ENCODE data around the gene NAPSA.
A peak's percentile ranks its signal among the peaks of the same experiment; 100 is the strongest.

NAPSA gene

GRCh38 chr19:50365434-50366306, at the start of gene NAPSA:
NAPSA (minus strand) TSS chr19:50365639; CDS start chr19:50365621, 18 bp downstream.
- Histone ChIP-seq H3K4me3 (ENCODE audit: low read length) (peak within 1 kb of the TSS; percentile 21), H3K4me1 (ENCODE audit: control insufficient read depth, low read length) (peaks cover 81% of the 10 kb centered on the region), H3K27ac (ENCODE audit: low read depth, low read length) (peak within 1 kb of the TSS; percentile 69), H3K36me3 (ENCODE audit: control insufficient read depth, low read length) (peaks cover 4% of the 10 kb centered on the region; the same call in 1 of the 2 replicates), H3K4me2 (ENCODE audit: low read length) (peak within 1 kb of the TSS; percentile 53), H3F3A (ENCODE audit: control insufficient read depth, insufficient read depth) (peaks cover 16% of the 10 kb centered on the region), H4K20me1 (ENCODE audit: control insufficient read depth, insufficient read depth, low read depth, low read length) (no peaks in the 10 kb centered on the region), H3K79me2 (ENCODE audit: control insufficient read depth, low read length) (peaks cover 9% of the 10 kb centered on the region; the same call in 1 of the 2 replicates), H3K27me3 (ENCODE audit: control insufficient read depth, low read length) (no peaks in the 10 kb centered on the region), H3K9me3 (ENCODE audit: control insufficient read depth, insufficient read depth, low read length) (peaks cover 3% of the 10 kb centered on the region; the same call in 1 of the 2 replicates), H3K9me2 (replicated peaks; ENCODE audit: control insufficient read depth, low read length) (no peaks in the 10 kb centered on the region)
- TF ChIP-seq EZH2phosphoT487 (IDR thresholded peaks at IDR 0.05; ENCODE audit: borderline replicate concordance, low read length) (no peak), CTCF (IDR thresholded peaks at IDR 0.05; ENCODE audit: low read depth, low read length, poor library complexity, severe bottlenecking) (no peak)

GRCh38 chr19:50413531-50413930, 48.1 kb upstream of the NAPSA start:
- peaks cover 17% of the 10 kb centered on the region for H3K79me2 ChIP-seq (ENCODE audit: control insufficient read depth, low read length)
- H4K20me1 ChIP-seq (ENCODE audit: control insufficient read depth, insufficient read depth, low read depth, low read length) = no peaks in the 10 kb centered on the region
- no peak overlapping the region for H3K4me3 ChIP-seq (ENCODE audit: low read length)
- no peaks in the 10 kb centered on the region for H3K9me2 ChIP-seq (replicated peaks; ENCODE audit: control insufficient read depth, low read length)
- peak overlapping the region; percentile 96 for H3K27ac ChIP-seq (ENCODE audit: low read depth, low read length)
- no peaks in the 10 kb centered on the region for H3K9me3 ChIP-seq (ENCODE audit: control insufficient read depth, insufficient read depth, low read length)
- TF ChIP-seq EZH2phosphoT487 (IDR thresholded peaks at IDR 0.05; ENCODE audit: borderline replicate concordance, low read length) = no peak
- TF ChIP-seq CTCF (IDR thresholded peaks at IDR 0.05; ENCODE audit: low read depth, low read length, poor library complexity, severe bottlenecking) = no peak
- H3K36me3 ChIP-seq (ENCODE audit: control insufficient read depth, low read length) = peaks cover 84% of the 10 kb centered on the region
- H3F3A ChIP-seq (ENCODE audit: control insufficient read depth, insufficient read depth) = peaks cover 32% of the 10 kb centered on the region
- peaks cover 50% of the 10 kb centered on the region for H3K4me1 ChIP-seq (ENCODE audit: control insufficient read depth, low read length)
- no peak overlapping the region for H3K4me2 ChIP-seq (ENCODE audit: low read length)
- H3K27me3 ChIP-seq (ENCODE audit: control insufficient read depth, low read length) = no peaks in the 10 kb centered on the region

- peaks cover 13% of the 10 kb centered on the region for H3K79me2 ChIP-seq (ENCODE audit: control insufficient read depth, low read length)
- no peaks in the 10 kb centered on the region for H4K20me1 ChIP-seq (ENCODE audit: control insufficient read depth, insufficient read depth, low read depth, low read length)
- H3K36me3 ChIP-seq (ENCODE audit: control insufficient read depth, low read length) = peaks cover 82% of the 10 kb centered on the region
- peaks cover 32% of the 10 kb centered on the region for H3F3A ChIP-seq (ENCODE audit: control insufficient read depth, insufficient read depth)
- no peak overlapping the region for H3K4me3 ChIP-seq (ENCODE audit: low read length)
- no peaks in the 10 kb centered on the region for H3K9me3 ChIP-seq (ENCODE audit: control insufficient read depth, insufficient read depth, low read length)
- H3K4me1 ChIP-seq (ENCODE audit: control insufficient read depth, low read length) = peaks cover 46% of the 10 kb centered on the region
- H3K27me3 ChIP-seq (ENCODE audit: control insufficient read depth, low read length) = no peaks in the 10 kb centered on the region
- TF ChIP-seq EZH2phosphoT487 (IDR thresholded peaks at IDR 0.05; ENCODE audit: borderline replicate concordance, low read length) (no peak), CTCF (IDR thresholded peaks at IDR 0.05; ENCODE audit: low read depth, low read length, poor library complexity, severe bottlenecking) (no peak)
- no peak overlapping the region for H3K27ac ChIP-seq (ENCODE audit: low read depth, low read length)
- H3K4me2 ChIP-seq (ENCODE audit: low read length) = no peak overlapping the region
- no peaks in the 10 kb centered on the region for H3K9me2 ChIP-seq (replicated peaks; ENCODE audit: control insufficient read depth, low read length)
Measured at GRCh38 chr19:50413096-50413495, 47.7 kb upstream of the NAPSA start.

Data from DOHH2 (cell line).